Measurements from ENCODE around the gene OVAAL. TPM values are rescaled to one million over a fixed set of nuclear protein-coding genes. Genes with fewer than 3 reads are reported as not detected.
"Not testable (repeated sequence)": the region's sequence is repeated elsewhere in the genome, so short reads cannot be mapped to it uniquely, and the experiment has no call there.

Gene OVAAL
- total RNA-seq, 2 experiments from 2014 or later: not detected

- Mint-ChIP-seq H3K27me3 (ENCODE audit: low read depth) (peaks cover 13% of the 10 kb centered on the region), H3K4me3 (no peak overlapping the region), H3K36me3 (ENCODE audit: low read depth) (no peaks in the 10 kb centered on the region), H3K9me3 (ENCODE audit: insufficient read depth) (no peaks in the 10 kb centered on the region), H3K27ac (no peak overlapping the region), H3K4me1 (ENCODE audit: low read depth) (no peaks in the 10 kb centered on the region)
- ChIA-PET POLR2A (no interaction called here), CTCF (no interaction called here)
- ATAC-seq (no peak), DNase-seq (no peak)
Measured at GRCh38 chr1:180542113-180542837, 16.5 kb upstream of the OVAAL start.

DNA sequence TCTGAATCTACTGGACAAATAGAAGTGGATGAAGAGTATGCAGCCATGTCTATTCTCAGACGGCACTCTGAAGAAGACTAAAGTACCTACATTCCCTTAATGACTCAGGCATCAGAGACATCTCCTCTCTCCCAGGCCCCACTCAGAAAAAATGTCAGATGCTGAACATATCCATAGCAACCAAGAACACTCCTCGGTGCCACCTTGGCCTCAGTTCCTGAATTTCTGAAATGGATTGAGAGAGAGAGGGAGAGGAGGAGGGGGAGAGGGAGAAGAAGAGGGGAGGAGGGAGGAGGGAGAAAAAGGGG is 16.0 kb upstream of the OVAAL start:
- Mint-ChIP-seq H3K4me3 (no peak overlapping the region), H3K27ac (no peak overlapping the region), H3K9me3 (ENCODE audit: insufficient read depth) (no peaks in the 10 kb centered on the region), H3K4me1 (ENCODE audit: low read depth) (no peaks in the 10 kb centered on the region), H3K36me3 (ENCODE audit: low read depth) (no peaks in the 10 kb centered on the region), H3K27me3 (ENCODE audit: low read depth) (peaks cover 13% of the 10 kb centered on the region)
- DNase-seq: no peak
- POLR2A ChIA-PET: no interaction called here
- CTCF ChIA-PET: no interaction called here
- ATAC-seq: no peak

DNA sequence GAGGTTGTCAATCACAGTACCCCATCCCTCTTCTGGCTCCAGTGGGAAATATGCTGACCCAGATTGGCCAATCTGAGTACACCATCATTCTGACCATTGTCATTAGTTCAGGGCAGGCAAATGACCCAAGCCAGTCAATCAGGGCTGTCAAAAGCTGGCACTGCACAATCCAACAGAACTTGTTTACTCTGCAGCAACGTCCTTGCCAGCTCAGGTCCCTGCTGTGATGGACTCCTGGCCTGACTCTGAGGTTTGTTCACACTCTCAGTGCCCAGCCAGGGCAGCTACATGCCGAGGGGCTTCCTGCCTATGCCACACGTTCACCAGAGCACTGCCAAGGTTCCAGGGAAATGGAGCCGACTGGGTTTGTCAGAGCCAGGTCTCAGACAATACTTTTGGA is 14.7 kb upstream of the OVAAL start:
- Mint-ChIP-seq H3K9me3 (ENCODE audit: insufficient read depth) (no peaks in the 10 kb centered on the region), H3K36me3 (ENCODE audit: low read depth) (no peaks in the 10 kb centered on the region), H3K4me3 (no peak overlapping the region), H3K27me3 (ENCODE audit: low read depth) (peaks cover 4% of the 10 kb centered on the region), H3K27ac (no peak overlapping the region), H3K4me1 (ENCODE audit: low read depth) (no peaks in the 10 kb centered on the region)
- ChIA-PET CTCF (interaction anchor here (1.9 kb wide), 1 partner anchor 318 kb away, joined by 5 read pairs; no protein-coding TSS in a partner anchor), POLR2A (no interaction called here)
- DNase-seq (no peak), ATAC-seq (no peak)

DNA sequence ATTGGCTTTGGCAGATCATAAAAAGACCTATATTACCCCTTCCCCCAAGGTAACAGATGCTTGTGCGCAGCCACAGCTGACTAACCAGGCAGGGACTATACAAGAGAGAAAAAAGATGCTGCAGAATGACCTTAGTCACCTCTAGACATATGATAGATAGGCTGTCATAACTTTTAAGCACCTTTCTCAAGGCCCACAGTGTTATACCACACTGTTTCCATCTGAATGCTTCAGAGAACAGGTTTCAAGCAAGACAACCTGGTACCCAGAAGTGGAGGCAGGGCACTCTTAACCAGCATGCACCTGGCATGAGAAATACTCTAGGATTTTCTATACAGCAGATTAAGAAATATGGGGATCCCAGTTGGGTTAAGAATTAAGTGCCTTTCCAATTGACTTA is 12.8 kb upstream of the OVAAL start:
- CTCF ChIA-PET: interaction anchor here (1.9 kb wide), 1 partner anchor 316 kb away, joined by 5 read pairs; no protein-coding TSS in a partner anchor
- no peaks in the 10 kb centered on the region for H3K36me3 Mint-ChIP-seq (ENCODE audit: low read depth)
- peaks cover 6% of the 10 kb centered on the region for H3K27me3 Mint-ChIP-seq (ENCODE audit: low read depth)
- no peak for DNase-seq
- no peaks in the 10 kb centered on the region for H3K4me1 Mint-ChIP-seq (ENCODE audit: low read depth)
- H3K9me3 Mint-ChIP-seq (ENCODE audit: insufficient read depth): no peaks in the 10 kb centered on the region
- no peak overlapping the region for H3K4me3 Mint-ChIP-seq
- POLR2A ChIA-PET: interaction anchor here (1.2 kb wide), 1 partner anchor 543 kb away, joined by 3 read pairs; no protein-coding TSS in a partner anchor
- H3K27ac Mint-ChIP-seq: no peak overlapping the region
- ATAC-seq: no peak

DNA sequence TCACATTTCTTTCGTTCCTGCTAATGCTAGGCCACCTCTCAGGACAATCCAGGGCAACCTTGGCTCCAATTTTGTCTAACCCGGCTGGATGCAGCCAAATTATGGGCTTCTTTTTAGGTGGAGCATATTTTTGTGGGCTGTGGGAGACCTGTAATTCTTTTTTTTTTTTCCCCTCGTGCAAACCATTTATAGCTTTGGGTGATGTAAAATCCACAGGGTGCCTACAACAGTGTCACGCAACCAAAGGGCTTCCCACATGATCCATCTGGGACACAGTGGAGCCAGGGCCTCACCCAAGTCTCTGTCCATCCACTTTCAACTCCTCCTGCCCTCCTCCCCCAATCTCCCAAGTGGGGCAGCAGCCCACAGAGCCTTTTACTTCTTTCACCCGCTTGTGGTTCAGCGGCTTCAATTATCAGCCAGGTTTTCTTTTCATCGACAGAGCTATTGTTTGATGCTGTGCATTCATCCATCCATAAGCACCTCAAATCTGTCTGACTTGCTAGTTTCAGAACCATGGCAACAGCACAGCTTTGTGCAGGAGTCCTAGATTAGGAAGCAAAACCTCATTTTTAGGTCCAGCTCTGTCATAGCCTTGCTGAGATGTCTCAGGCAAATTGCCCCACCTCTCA is 10.0 kb upstream of the OVAAL start:
- DNase-seq (no peak), ATAC-seq (no peak)
- Mint-ChIP-seq H3K27ac (no peak overlapping the region), H3K36me3 (ENCODE audit: low read depth) (no peaks in the 10 kb centered on the region), H3K9me3 (ENCODE audit: insufficient read depth) (no peaks in the 10 kb centered on the region), H3K4me1 (ENCODE audit: low read depth) (no peaks in the 10 kb centered on the region), H3K27me3 (ENCODE audit: low read depth) (peaks cover 5% of the 10 kb centered on the region), H3K4me3 (no peak overlapping the region)
- POLR2A ChIA-PET: no interaction called here
- CTCF ChIA-PET: interaction anchor here (1.1 kb wide), 1 partner anchor 16 kb away, joined by 3 read pairs; no protein-coding TSS in a partner anchor

- H3K27me3 Mint-ChIP-seq (ENCODE audit: low read depth); DNase-seq; CTCF ChIA-PET; H3K4me3 Mint-ChIP-seq; H3K36me3 Mint-ChIP-seq (ENCODE audit: low read depth); POLR2A ChIA-PET; H3K4me1 Mint-ChIP-seq (ENCODE audit: low read depth); ATAC-seq; H3K9me3 Mint-ChIP-seq (ENCODE audit: insufficient read depth); H3K27ac Mint-ChIP-seq: not testable (repeated sequence)
Measured at GRCh38 chr1:180549770-180550169, 9.0 kb upstream of the OVAAL start.

- Mint-ChIP-seq H3K4me1 (ENCODE audit: low read depth) (no peaks in the 10 kb centered on the region), H3K27me3 (ENCODE audit: low read depth) (peaks cover 9% of the 10 kb centered on the region), H3K4me3 (no peak overlapping the region), H3K9me3 (ENCODE audit: insufficient read depth) (no peaks in the 10 kb centered on the region), H3K36me3 (ENCODE audit: low read depth) (no peaks in the 10 kb centered on the region), H3K27ac (no peak overlapping the region)
- ATAC-seq (no peak), DNase-seq (no peak)
- POLR2A ChIA-PET: no interaction called here
- CTCF ChIA-PET: interaction anchor here (1.0 to 1.1 kb wide), 3 partner anchors 13 to 312 kb away, joined by 3 read pairs; no protein-coding TSS in a partner anchor
Measured at GRCh38 chr1:180550241-180550640, 8.5 kb upstream of the OVAAL start.

DNA sequence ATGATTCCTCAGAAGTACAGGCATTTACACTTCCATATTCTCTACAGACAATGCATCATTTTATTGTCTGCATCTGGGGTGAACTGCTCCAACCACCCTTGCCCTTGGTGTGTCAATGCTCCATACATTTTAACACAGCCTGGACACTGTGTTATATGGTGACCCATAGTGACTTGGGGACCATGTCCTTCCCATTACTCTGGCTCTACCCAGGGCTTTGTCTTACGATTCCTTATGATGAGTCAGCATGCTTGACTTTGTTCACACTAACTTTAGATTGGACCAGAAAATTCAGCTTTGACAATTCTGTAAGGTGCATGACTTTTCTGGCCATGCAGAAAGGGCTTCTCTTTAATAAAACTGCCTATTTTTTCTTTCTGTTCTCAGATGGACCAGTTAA is 6.8 kb upstream of the OVAAL start:
- ChIA-PET POLR2A (no interaction called here), CTCF (no interaction called here)
- H3K9me3 Mint-ChIP-seq (ENCODE audit: insufficient read depth): no peaks in the 10 kb centered on the region
- peaks cover 9% of the 10 kb centered on the region for H3K27me3 Mint-ChIP-seq (ENCODE audit: low read depth)
- H3K27ac Mint-ChIP-seq: no peak overlapping the region
- no peak overlapping the region for H3K4me3 Mint-ChIP-seq
- H3K4me1 Mint-ChIP-seq (ENCODE audit: low read depth): no peaks in the 10 kb centered on the region
- no peak for DNase-seq
- no peaks in the 10 kb centered on the region for H3K36me3 Mint-ChIP-seq (ENCODE audit: low read depth)
- no peak for ATAC-seq

GRCh38 chr1:180553046-180553445 is 5.7 kb upstream of the OVAAL start:
- H3K36me3 Mint-ChIP-seq (ENCODE audit: low read depth); ATAC-seq; POLR2A ChIA-PET; DNase-seq; H3K27ac Mint-ChIP-seq; H3K9me3 Mint-ChIP-seq (ENCODE audit: insufficient read depth); H3K4me1 Mint-ChIP-seq (ENCODE audit: low read depth); H3K4me3 Mint-ChIP-seq; CTCF ChIA-PET: not testable (repeated sequence)
- peaks cover 15% of the 10 kb centered on the region for H3K27me3 Mint-ChIP-seq (ENCODE audit: low read depth)

GRCh38 chr1:180555411-180555810 is 3.4 kb upstream of the OVAAL start:
- H3K4me3 Mint-ChIP-seq: no peak overlapping the region
- H3K27ac Mint-ChIP-seq: no peak overlapping the region
- peaks cover 26% of the 10 kb centered on the region for H3K27me3 Mint-ChIP-seq (ENCODE audit: low read depth)
- POLR2A ChIA-PET: no interaction called here
- CTCF ChIA-PET: no interaction called here
- no peaks in the 10 kb centered on the region for H3K4me1 Mint-ChIP-seq (ENCODE audit: low read depth)
- no peaks in the 10 kb centered on the region for H3K9me3 Mint-ChIP-seq (ENCODE audit: insufficient read depth)
- no peak for DNase-seq
- no peaks in the 10 kb centered on the region for H3K36me3 Mint-ChIP-seq (ENCODE audit: low read depth)
- no peak for ATAC-seq

- no peaks in the 10 kb centered on the region for H3K36me3 Mint-ChIP-seq (ENCODE audit: low read depth)
- no peak overlapping the region for H3K4me3 Mint-ChIP-seq
- no peaks in the 10 kb centered on the region for H3K4me1 Mint-ChIP-seq (ENCODE audit: low read depth)
- ChIA-PET POLR2A (no interaction called here), CTCF (no interaction called here)
- peaks cover 32% of the 10 kb centered on the region for H3K27me3 Mint-ChIP-seq (ENCODE audit: low read depth)
- no peak for DNase-seq
- ATAC-seq: no peak
- H3K27ac Mint-ChIP-seq: no peak overlapping the region
- H3K9me3 Mint-ChIP-seq (ENCODE audit: insufficient read depth): no peaks in the 10 kb centered on the region
Measured at GRCh38 chr1:180560200-180560867, 1.6 kb downstream of the OVAAL start.

- DNase-seq: no peak
- ChIA-PET POLR2A (no interaction called here), CTCF (no interaction called here)
- ATAC-seq: no peak
- H3K27me3 Mint-ChIP-seq (ENCODE audit: low read depth): peaks cover 34% of the 10 kb centered on the region
- no peaks in the 10 kb centered on the region for H3K9me3 Mint-ChIP-seq (ENCODE audit: insufficient read depth)
- H3K36me3 Mint-ChIP-seq (ENCODE audit: low read depth): no peaks in the 10 kb centered on the region
- no peaks in the 10 kb centered on the region for H3K4me1 Mint-ChIP-seq (ENCODE audit: low read depth)
- no peak overlapping the region for H3K27ac Mint-ChIP-seq
- H3K4me3 Mint-ChIP-seq: no peak overlapping the region
Measured at GRCh38 chr1:180560868-180561600, 2.3 kb downstream of the OVAAL start.
